ENCODE data around the gene CUEDC1.
A peak's percentile ranks its signal among the peaks of the same experiment; 100 is the strongest.

Gene CUEDC1

DNA sequence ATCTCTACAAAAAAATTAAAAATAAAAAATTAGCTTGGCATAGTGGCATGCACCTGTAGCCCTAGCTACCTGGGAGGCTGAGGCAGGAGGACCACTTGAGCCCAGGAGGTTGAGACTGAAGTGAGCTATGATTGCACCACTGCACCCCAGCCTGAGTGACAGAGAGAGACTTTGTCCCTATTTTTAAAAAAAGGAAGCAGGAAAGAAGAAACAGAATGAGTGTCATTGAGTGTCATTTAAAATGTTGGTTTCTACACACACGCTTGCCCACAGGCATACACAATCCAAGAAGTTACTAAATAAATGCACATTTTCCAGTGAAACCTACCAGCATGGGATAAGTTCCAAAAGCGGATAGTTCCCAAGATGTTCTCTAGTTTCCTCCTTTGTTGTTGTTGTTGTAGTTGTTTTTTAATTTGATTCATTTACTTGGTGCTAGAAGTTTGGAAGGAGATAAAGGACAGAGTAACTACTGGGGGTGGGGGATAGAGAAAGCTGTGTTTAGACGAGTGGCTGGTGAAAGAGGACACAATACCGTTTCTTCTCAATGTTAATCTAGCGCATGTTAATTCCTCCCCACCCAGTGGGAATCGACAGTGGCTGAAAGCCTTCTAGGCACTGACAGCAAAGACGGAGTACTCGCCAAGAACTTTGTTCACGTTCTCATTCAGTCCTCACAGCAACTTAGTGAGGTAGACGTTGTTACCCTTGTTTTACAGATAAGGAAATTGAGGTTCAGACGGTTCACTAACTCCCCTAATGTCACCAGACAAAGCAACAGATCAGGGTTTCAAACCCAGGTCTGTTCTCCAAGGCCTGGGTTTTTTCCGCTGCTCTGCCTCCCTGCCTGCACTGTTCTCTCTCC lies 122.7 kb downstream of the CUEDC1 start:
- no peak for DNase-seq

DNA sequence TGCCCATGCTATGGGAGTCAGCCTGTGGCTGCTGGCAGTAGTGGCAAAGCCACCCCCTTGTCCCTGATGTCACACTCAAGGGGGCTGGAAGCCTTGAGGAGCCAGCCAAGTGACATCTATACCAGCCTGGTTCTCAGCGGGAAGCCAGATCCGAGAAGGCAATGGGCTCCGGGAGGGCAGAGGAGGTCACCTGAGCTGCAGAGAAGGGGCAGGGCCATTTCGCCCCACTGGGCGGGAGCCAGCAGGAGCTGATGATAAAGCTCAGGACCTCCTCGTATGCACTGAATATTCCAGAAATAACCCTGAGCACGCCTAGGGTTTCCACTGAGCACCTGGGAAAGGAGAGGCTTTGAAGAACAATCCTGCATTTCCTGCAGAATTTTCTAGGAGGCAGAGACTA lies 124.3 kb downstream of the CUEDC1 start:
- DNase-seq = no peak

DNA sequence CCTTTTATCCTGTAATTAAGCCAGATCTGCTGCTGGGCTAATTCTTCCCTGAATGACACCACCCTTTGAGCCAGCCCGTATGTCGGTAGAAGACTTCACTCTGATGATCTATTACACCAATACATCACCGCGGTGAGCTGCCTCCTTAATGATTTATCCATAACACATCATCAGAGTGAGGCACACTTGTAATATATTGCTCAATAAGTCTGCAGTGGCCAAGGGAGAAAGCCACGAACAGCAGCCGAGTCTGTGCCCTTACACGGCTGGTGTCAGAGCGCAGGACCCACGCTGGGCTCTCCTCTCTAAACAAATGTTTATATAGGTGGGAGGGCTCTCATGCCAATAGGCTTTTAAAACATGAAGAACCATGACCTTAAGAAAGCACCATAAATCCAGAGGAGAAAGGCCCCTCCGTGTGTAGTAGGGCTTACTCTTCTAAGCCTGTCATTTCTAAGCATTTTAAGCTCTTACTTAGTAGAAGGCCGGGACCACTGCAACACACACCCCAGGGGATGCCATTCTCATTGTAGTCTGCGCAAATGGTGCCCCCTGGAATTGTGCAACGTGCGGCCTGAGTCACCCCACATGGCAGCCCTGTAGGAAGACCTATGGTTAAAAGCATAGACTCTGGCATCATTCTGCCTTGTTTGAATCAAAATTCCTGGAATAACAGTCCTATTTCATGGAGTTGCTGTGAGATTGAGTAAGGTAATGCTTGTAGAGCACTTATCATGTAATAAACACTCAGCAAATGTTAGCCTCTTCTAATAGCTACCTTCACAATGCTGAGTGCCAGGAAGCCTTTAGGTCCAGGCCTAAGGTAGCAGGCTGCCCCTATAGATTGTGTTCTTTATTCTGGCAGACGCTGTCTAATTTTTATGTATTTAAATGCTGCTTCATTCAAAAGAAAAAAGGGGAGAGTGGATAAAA lies 131.5 kb downstream of the CUEDC1 start:
- peak; percentile 98 for DNase-seq

DNA sequence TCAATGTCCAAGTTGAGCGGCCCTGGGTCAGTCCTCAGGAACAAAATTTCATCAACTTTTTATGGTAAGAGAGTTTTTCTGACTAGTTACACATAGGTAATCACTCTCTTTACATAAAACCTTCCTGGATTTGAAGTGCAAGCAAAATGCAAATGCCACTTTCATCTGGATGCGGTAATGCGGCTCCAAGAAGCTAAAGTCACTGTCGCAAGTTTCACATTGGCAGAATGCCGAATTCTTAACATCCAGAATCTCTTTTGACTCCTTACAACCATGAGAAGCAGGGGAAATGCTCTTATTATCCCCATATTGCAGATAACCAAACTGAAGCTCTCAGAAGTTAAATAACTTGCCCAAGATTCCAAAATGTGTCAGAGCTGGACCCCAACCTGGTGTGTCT lies 135.3 kb downstream of the CUEDC1 start:
- no peak for DNase-seq

DNA sequence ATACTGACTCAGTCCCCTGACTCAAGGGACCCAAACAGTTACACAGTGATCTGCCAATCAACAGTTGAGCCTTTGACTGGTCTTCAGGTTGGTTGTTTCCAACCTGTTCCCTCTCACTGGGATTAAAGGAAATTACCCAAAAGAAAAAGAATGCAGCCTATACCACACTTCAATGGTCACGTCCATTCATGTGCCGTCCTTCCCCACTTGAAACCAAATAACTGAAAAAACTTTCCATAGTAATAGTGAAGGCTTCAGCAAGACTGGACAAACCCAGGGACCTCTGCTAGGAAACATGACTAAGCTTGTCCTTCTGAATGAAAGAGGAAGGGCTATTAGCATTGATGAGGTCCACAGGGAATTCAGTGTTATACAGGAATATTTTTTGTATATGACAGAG lies 135.9 kb downstream of the CUEDC1 start:
- no peak for DNase-seq

DNA sequence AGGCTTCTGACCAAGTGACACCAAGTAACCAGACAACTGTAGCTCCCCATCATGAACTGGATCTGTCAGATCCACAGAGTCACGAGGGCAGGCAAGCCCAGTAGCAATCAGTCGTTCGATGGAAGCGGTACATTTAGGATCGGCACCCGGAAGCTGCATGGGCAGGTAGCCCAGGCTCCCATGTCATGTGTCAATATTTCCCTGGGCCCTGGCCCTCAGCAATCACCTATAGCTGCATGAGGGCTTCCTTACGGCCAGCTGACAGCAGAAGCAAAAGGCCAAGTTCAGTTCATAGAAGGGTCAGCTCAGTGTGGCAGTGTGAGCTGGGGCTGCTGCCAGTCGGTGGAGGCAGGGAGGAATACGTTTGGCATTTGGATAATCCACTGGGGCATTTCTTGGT lies 137.1 kb downstream of the CUEDC1 start:
- no peak for DNase-seq

DNA sequence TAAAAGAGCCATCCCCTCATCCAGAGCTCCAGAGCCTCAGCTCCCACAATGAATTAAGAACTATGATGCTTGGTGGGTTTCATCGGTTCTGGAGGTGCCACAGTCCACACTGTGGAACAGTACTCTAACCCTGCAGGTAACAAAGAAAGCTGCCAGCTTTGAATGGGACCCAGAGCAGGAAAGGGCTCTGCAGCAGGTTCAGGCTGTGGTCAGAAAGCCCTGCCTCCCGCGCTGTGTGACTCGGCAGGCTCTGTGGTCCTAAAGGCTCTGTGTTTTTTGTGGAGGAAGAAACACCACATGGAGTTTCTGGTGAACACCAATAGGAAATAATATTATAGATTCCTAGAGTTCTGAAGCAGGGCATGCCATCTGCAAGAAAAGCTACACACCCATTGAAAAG lies 137.9 kb downstream of the CUEDC1 start:
- no peak for DNase-seq

DNA sequence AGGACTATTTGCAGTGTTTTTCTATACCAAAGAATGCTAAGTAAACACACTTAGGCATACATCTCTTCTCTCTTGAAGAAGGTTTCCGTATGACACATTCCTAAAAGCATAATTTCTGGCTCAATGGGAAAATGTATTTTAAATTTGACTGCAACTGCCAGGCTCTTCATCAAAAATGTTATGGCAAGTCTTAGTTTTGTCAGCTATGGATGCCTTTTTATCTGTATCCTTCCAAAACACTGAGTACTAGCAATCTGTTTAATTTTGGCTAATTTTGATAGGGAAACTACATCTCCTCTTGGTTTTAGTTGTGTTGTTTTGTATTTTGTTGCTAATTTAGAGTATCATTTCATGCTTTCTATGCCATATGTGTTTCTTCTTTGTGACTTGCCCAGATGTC lies 140.8 kb downstream of the CUEDC1 start:
- DNase-seq = no peak

DNA sequence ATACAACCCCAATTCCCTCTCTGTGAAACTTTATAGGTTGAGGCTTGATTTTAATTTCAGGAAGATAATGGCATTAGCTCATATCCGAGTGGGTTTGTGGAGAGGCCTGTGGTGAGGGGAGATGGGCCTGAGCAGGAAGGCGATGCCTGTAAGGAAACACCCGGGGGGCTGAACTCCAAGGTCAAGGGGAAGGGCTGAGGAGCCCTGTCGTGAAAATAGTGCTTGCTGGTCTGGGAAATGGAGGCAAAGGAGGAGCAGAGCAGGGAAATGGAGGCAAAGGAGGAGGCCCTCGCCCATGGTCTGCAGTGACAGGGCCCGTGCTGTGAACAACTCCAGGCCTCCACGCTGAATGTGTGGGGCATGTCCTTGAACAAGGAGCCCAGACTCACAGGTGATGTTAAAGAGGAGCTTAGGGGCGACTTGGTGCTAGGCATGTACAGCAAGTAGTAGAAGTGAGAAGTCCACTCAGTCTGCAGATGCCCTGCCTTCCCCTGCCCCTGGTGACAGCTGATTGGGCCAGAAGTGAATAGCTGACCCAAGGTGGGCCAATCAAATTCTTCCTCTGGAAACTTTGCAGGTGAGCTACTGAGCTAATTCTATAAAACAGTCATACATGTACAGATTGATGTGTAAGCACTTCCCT lies 143.5 kb downstream of the CUEDC1 start:
- DNase-seq = no peak

All from NCI-H2227 treated with DMSO at 0.1 percent for 48 hours (cell line).